DMS53 treated with DMSO at 0.1 percent for 48 hours (cell line): ENCODE data around the gene TSEN34.
"Not testable (repeated sequence)": the region's sequence is repeated elsewhere in the genome, so short reads cannot be mapped to it uniquely, and the experiment has no call there.

Source experiments
- DNase-seq: peaks from one replicate; lab custom pipeline; 2025; ENCODE audit not compliant: unreplicated experiment; lab: John Stamatoyannopoulos, UW

TSEN34 gene

GRCh38 chr19:54231077-54231931 lies 40.2 kb downstream of the TSEN34 start:
- peak; percentile 43 for DNase-seq

- no peak for DNase-seq
Observed at GRCh38 chr19:54233941-54234340, 42.8 kb downstream of the TSEN34 start.

GRCh38 chr19:54239491-54240371 lies 48.6 kb downstream of the TSEN34 start:
- DNase-seq, result not testable (repeated sequence)

GRCh38 chr19:54240372-54241336 lies 49.5 kb downstream of the TSEN34 start:
- not testable (repeated sequence) for DNase-seq

GRCh38 chr19:54242234-54242633 lies 51.1 kb downstream of the TSEN34 start:
- DNase-seq, result not testable (repeated sequence)

- not testable (repeated sequence) for DNase-seq
Observed at GRCh38 chr19:54242646-54243045, 51.5 kb downstream of the TSEN34 start, which contains the start of gene LILRA6. LILRA6 (minus strand) TSS chr19:54242790.

- not testable (repeated sequence) for DNase-seq
Observed at GRCh38 chr19:54243809-54244208, 52.7 kb downstream of the TSEN34 start.
